HG03095 (cell line): ENCODE measurements around the gene DIMT1.
A peak's percentile ranks its signal among the peaks of the same experiment; 100 is the strongest.

Experiments used
- ATAC-seq: cut with Tn5 transposase; IDR thresholded peaks from one replicate; pipeline ENCODE4 v1.9.1; 2021; ENCODE audit warnings: moderate library complexity; ENCODE audit not compliant: unreplicated experiment

Gene DIMT1

GRCh38 chr5:62403411-62404250, at the start of gene DIMT1:
Gene DIMT1, minus strand, starts transcription at chr5:62403905. Its CDS starts 133 bp downstream, at chr5:62403772.
- ATAC-seq: peak; percentile 97

- no peak for ATAC-seq
Measured at GRCh38 chr5:62450259-62450658, 46.6 kb upstream of the DIMT1 start.

GRCh38 chr5:62448528-62448927, 44.8 kb upstream of the DIMT1 start:
- ATAC-seq: no peak

GRCh38 chr5:62432621-62433064, 28.9 kb upstream of the DIMT1 start:
- no peak for ATAC-seq

- ATAC-seq: no peak
Measured at GRCh38 chr5:62431735-62432620, 28.3 kb upstream of the DIMT1 start.

- ATAC-seq: no peak
Measured at GRCh38 chr5:62424763-62425162, 21.1 kb upstream of the DIMT1 start.

- ATAC-seq: no peak
Measured at GRCh38 chr5:62421414-62421813, 17.7 kb upstream of the DIMT1 start.

GRCh38 chr5:62419609-62420008, 15.9 kb upstream of the DIMT1 start:
- no peak for ATAC-seq

- no peak for ATAC-seq
Measured at GRCh38 chr5:62418462-62419076, 14.9 kb upstream of the DIMT1 start.

GRCh38 chr5:62413711-62414110, 10.0 kb upstream of the DIMT1 start:
- ATAC-seq: no peak

GRCh38 chr5:62412549-62413329, 9.0 kb upstream of the DIMT1 start, which contains the start of gene IPO11:
Gene IPO11, plus strand, starts transcription at chr5:62412763. Its CDS starts 24,517 bp downstream, at chr5:62437280.
- ATAC-seq: peak; percentile 97

- ATAC-seq: no peak
Measured at GRCh38 chr5:62395210-62395950, 8.3 kb downstream of the DIMT1 start.

GRCh38 chr5:62386824-62387223, 16.9 kb downstream of the DIMT1 start:
- ATAC-seq: no peak

- ATAC-seq: no peak
Measured at GRCh38 chr5:62385816-62386400, 17.8 kb downstream of the DIMT1 start.

- ATAC-seq: no peak
Measured at GRCh38 chr5:62385131-62385530, 18.6 kb downstream of the DIMT1 start.

- no peak for ATAC-seq
Measured at GRCh38 chr5:62376064-62376463, 27.6 kb downstream of the DIMT1 start.

- ATAC-seq: no peak
Measured at GRCh38 chr5:62375627-62376026, 28.1 kb downstream of the DIMT1 start.

- no peak for ATAC-seq
Measured at GRCh38 chr5:62374090-62374489, 29.6 kb downstream of the DIMT1 start.

- no peak for ATAC-seq
Measured at GRCh38 chr5:62373382-62373781, 30.3 kb downstream of the DIMT1 start.
